SK-N-SH (cell line): ENCODE results near the gene MYO1F.

Experiments used
- POLR2AphosphoS5 ChIP-seq: IDR thresholded peaks from 2 replicates; pipeline ENCODE4 v1.6.1; 2012; ENCODE audit warnings: low read depth, low read length
- SMC3 ChIP-seq: IDR thresholded peaks from 2 replicates; pipeline ENCODE4 v1.6.1; 2012; ENCODE audit warnings: low read depth, low read length, improper control_type of control experiment
- TAF1 ChIP-seq: IDR thresholded peaks from 2 replicates; pipeline ENCODE4 v1.6.1; 2012; ENCODE audit warnings: low read depth, mild to moderate bottlenecking, low read length, moderate library complexity, borderline replicate concordance
- TF ChIP-seq, protein P1 (sequence below): fragments of 200-600 bp; sonication (generic); IDR thresholded peaks from 2 replicates; pipeline ENCODE4 v1.6.1; 2017; ENCODE audit warnings: antibody characterized with exemption, mild to moderate bottlenecking, moderate library complexity
- TF ChIP-seq, protein P2 (sequence below): IDR thresholded peaks from 2 replicates; pipeline ENCODE4 v1.4.0; 2012; ENCODE audit warnings: low read depth
- TF ChIP-seq, protein P3 (sequence below): IDR thresholded peaks from 2 replicates; pipeline ENCODE4 v1.4.0; 2012; ENCODE audit warnings: low read depth, borderline replicate concordance

DNA sequence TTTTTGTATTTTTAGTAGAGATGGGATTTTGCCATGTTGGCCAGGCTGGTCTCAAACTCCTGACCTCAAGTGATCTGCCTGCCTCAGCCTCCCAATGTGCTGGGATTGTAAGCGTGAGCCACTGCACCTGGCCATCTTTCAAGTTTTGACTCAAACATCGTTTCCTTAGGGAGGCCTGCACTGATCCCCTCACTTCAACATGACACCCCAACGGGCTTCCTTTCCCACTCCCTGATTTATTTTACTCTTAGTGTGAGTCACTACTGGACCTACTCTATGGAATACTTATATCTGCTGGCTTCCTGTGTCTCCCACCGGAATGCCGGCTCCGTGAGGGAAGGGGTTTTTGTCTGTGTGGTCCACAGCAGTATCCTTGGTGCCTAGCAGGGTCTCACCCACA, 37.8 kb upstream of the MYO1F start:
- no peak for TF ChIP-seq POLR2AphosphoS5
- TF ChIP-seq, protein P1, sequence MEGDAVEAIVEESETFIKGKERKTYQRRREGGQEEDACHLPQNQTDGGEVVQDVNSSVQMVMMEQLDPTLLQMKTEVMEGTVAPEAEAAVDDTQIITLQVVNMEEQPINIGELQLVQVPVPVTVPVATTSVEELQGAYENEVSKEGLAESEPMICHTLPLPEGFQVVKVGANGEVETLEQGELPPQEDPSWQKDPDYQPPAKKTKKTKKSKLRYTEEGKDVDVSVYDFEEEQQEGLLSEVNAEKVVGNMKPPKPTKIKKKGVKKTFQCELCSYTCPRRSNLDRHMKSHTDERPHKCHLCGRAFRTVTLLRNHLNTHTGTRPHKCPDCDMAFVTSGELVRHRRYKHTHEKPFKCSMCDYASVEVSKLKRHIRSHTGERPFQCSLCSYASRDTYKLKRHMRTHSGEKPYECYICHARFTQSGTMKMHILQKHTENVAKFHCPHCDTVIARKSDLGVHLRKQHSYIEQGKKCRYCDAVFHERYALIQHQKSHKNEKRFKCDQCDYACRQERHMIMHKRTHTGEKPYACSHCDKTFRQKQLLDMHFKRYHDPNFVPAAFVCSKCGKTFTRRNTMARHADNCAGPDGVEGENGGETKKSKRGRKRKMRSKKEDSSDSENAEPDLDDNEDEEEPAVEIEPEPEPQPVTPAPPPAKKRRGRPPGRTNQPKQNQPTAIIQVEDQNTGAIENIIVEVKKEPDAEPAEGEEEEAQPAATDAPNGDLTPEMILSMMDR = no peak
- TF ChIP-seq, protein P2, sequence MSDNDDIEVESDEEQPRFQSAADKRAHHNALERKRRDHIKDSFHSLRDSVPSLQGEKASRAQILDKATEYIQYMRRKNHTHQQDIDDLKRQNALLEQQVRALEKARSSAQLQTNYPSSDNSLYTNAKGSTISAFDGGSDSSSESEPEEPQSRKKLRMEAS = no peak
- TF ChIP-seq TAF1 = no peak
- TF ChIP-seq, protein P3, sequence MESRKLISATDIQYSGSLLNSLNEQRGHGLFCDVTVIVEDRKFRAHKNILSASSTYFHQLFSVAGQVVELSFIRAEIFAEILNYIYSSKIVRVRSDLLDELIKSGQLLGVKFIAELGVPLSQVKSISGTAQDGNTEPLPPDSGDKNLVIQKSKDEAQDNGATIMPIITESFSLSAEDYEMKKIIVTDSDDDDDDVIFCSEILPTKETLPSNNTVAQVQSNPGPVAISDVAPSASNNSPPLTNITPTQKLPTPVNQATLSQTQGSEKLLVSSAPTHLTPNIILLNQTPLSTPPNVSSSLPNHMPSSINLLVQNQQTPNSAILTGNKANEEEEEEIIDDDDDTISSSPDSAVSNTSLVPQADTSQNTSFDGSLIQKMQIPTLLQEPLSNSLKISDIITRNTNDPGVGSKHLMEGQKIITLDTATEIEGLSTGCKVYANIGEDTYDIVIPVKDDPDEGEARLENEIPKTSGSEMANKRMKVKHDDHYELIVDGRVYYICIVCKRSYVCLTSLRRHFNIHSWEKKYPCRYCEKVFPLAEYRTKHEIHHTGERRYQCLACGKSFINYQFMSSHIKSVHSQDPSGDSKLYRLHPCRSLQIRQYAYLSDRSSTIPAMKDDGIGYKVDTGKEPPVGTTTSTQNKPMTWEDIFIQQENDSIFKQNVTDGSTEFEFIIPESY = no peak
- TF ChIP-seq SMC3 = no peak
